K562 (cell line): ENCODE data around the gene HDAC7. TPM values are rescaled to one million over a fixed set of nuclear protein-coding genes. Genes with fewer than 3 reads are reported as not detected.

Experiments
- E2F1 ChIP-seq: sonication (generic); formaldehyde crosslinking; IDR thresholded peaks from 2 replicates; pipeline ENCODE4 v1.8.1; 2023; ENCODE audit warnings: mild to moderate bottlenecking, missing genetic modification reagents, moderate library complexity
- EP300 ChIP-seq: IDR thresholded peaks from 2 replicates; pipeline ENCODE4 v1.6.1; 2012; ENCODE audit warnings: low read length, improper control_type of control experiment
- FOXA1 ChIP-seq: fragments of 450-650 bp; IDR thresholded peaks from 2 replicates; pipeline ENCODE4 v1.6.1; 2016; ENCODE audit warnings: mild to moderate bottlenecking, borderline replicate concordance
- HDAC2 ChIP-seq: fragments of 450-650 bp; IDR thresholded peaks from 2 replicates; pipeline ENCODE4 v1.6.1; 2016; ENCODE audit warnings: mild to moderate bottlenecking
- HES1 ChIP-seq: fragments of 450-650 bp; IDR thresholded peaks from 2 replicates; pipeline ENCODE4 v1.6.1; 2016; ENCODE audit warnings: low read depth, mild to moderate bottlenecking, moderate library complexity
- HMG20A ChIP-seq: fragments of 450-650 bp; formaldehyde crosslinking; conservative IDR thresholded peaks from 2 replicates; pipeline ENCODE4 v1.4.0; 2020; ENCODE audit warnings: mild to moderate bottlenecking, mixed read lengths
- HMGN3 ChIP-seq: IDR thresholded peaks from 2 replicates; pipeline ENCODE4 v1.6.1; 2011; ENCODE audit warnings: borderline replicate concordance, low read depth, mild to moderate bottlenecking, mixed read lengths, low read length; ENCODE audit not compliant: insufficient read length; ENCODE audit errors: extremely low read depth
- NFRKB ChIP-seq: fragments of 450-650 bp; IDR thresholded peaks from 2 replicates; pipeline ENCODE4 v1.6.1; 2016; ENCODE audit warnings: low read depth
- PPARD ChIP-seq: fragments of 250-450 bp; sonication (Bioruptor Pico); IDR thresholded peaks from 2 replicates; pipeline ENCODE4 v1.8.0; 2022; ENCODE audit warnings: inconsistent platforms, mild to moderate bottlenecking, moderate library complexity
- RNF2 ChIP-seq: sonication (generic); IDR thresholded peaks from 2 replicates; pipeline ENCODE4 v1.6.1; 2016
- SMC3 ChIP-seq: conservative IDR thresholded peaks from 2 replicates; pipeline ENCODE4 v1.6.1; 2011; ENCODE audit warnings: low read depth, low read length, improper control_type of control experiment; ENCODE audit not compliant: insufficient read depth
- TFE3 ChIP-seq: fragments of 450-650 bp; formaldehyde crosslinking; IDR thresholded peaks from 2 replicates; pipeline ENCODE4 v1.4.0; 2020; ENCODE audit warnings: mild to moderate bottlenecking, mixed read lengths
- ZNF197 ChIP-seq: fragments of 200-800 bp; sonication (Bioruptor generic); IDR thresholded peaks from 2 replicates; pipeline ENCODE4 v1.6.1; 2016; ENCODE audit warnings: low read depth, missing genetic modification characterization, missing compliant biosample characterization
- ZNF75A ChIP-seq: fragments of 450-650 bp; formaldehyde crosslinking; IDR thresholded peaks from 2 replicates; pipeline ENCODE4 v1.4.0; 2020; ENCODE audit warnings: mild to moderate bottlenecking
- polyA plus RNA-seq, 8 experiments: library from polyadenylated mRNA; depleted of rRNA in 4 of 8; stranded (reverse) in 5 of 8; unstranded in 3 of 8; fragments of >200 nt; fragmentation: Nextera tagmentation in 2 of 8; fragmentation: Illumina TruSeq in 1 of 8; extraction: Ambion mirVana in 2 of 8; extraction: Trizol in 1 of 8; gene quantifications; 2 replicates each; pipeline versions ENCODE4 v1.2.1 to v1.2.3, GENCODE V29; 2011 to 2014; ENCODE audit warnings: inconsistent platforms in 1 of 8, missing spikeins in 1 of 8
- total RNA-seq, 7 experiments: library from RNA; depleted of rRNA in 6 of 7; stranded (reverse); fragments of >200 nt in 6 of 7; fragmentation: Illumina TruSeq in 2 of 7; extraction: Trizol in 2 of 7; gene quantifications; 2 replicates each; pipeline versions ENCODE4 v1.2.1 to v1.2.3, GENCODE V29; 2011 to 2021; ENCODE audit warnings: low replicate concordance in 1 of 7
- TF ChIP-seq, protein P1 (sequence below): fragments of 250-450 bp; sonication (Bioruptor Pico); IDR thresholded peaks from 2 replicates; pipeline ENCODE4 v1.8.0; 2021; ENCODE audit warnings: mild to moderate bottlenecking, moderate library complexity
- TF ChIP-seq, protein P2 (sequence below): fragments of 450-650 bp; IDR thresholded peaks from 2 replicates; pipeline ENCODE4 v1.6.1; 2016; ENCODE audit warnings: low read depth

HDAC7 gene
- total and polyA plus RNA-seq, 9 of the 15 experiments (the other 6 are each of a cell fraction or from before 2014, with no cell fraction given) = 2.5 to 129 (median 31.1) TPM

DNA sequence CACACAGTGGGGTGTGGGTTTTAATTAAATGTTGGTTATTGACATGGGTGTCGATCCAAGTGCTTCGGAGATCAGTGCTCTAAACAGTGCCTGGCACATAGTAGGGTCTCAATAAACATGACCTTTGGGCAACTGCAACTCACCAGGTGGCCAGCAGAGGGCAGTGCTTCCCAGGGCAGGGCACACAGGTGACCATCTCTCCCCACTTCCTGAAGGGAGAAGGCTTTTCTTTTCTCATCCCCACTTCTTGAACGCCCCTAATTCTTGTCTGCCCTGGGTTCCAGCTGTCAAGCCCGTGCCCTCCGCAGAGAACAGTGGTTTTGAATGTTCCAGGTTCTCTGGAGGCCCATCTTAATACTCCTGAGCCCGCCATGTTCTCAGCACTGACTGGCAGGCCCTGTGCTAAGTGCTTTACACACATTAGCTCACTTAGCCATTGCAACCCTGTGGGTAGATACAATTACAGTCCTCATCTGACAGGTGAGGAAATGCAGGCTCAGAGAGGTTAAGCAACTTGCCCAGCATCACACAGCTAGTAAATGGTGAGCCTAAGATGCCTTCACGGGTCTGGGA is 77.4 kb downstream of the HDAC7 start (continued):
- TF ChIP-seq HES1 = no peak
- no peak for TF ChIP-seq EP300
- TF ChIP-seq HMGN3 = no peak
- no peak for TF ChIP-seq TFE3 (CRISPR knock-in tag)
- no peak for TF ChIP-seq RNF2
- TF ChIP-seq, protein P1, sequence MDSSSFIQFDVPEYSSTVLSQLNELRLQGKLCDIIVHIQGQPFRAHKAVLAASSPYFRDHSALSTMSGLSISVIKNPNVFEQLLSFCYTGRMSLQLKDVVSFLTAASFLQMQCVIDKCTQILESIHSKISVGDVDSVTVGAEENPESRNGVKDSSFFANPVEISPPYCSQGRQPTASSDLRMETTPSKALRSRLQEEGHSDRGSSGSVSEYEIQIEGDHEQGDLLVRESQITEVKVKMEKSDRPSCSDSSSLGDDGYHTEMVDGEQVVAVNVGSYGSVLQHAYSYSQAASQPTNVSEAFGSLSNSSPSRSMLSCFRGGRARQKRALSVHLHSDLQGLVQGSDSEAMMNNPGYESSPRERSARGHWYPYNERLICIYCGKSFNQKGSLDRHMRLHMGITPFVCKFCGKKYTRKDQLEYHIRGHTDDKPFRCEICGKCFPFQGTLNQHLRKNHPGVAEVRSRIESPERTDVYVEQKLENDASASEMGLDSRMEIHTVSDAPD (CRISPR knock-in tag) = no peak
- TF ChIP-seq HMG20A = no peak
- no peak for TF ChIP-seq ZNF75A (CRISPR knock-in tag)
- TF ChIP-seq, protein P2, sequence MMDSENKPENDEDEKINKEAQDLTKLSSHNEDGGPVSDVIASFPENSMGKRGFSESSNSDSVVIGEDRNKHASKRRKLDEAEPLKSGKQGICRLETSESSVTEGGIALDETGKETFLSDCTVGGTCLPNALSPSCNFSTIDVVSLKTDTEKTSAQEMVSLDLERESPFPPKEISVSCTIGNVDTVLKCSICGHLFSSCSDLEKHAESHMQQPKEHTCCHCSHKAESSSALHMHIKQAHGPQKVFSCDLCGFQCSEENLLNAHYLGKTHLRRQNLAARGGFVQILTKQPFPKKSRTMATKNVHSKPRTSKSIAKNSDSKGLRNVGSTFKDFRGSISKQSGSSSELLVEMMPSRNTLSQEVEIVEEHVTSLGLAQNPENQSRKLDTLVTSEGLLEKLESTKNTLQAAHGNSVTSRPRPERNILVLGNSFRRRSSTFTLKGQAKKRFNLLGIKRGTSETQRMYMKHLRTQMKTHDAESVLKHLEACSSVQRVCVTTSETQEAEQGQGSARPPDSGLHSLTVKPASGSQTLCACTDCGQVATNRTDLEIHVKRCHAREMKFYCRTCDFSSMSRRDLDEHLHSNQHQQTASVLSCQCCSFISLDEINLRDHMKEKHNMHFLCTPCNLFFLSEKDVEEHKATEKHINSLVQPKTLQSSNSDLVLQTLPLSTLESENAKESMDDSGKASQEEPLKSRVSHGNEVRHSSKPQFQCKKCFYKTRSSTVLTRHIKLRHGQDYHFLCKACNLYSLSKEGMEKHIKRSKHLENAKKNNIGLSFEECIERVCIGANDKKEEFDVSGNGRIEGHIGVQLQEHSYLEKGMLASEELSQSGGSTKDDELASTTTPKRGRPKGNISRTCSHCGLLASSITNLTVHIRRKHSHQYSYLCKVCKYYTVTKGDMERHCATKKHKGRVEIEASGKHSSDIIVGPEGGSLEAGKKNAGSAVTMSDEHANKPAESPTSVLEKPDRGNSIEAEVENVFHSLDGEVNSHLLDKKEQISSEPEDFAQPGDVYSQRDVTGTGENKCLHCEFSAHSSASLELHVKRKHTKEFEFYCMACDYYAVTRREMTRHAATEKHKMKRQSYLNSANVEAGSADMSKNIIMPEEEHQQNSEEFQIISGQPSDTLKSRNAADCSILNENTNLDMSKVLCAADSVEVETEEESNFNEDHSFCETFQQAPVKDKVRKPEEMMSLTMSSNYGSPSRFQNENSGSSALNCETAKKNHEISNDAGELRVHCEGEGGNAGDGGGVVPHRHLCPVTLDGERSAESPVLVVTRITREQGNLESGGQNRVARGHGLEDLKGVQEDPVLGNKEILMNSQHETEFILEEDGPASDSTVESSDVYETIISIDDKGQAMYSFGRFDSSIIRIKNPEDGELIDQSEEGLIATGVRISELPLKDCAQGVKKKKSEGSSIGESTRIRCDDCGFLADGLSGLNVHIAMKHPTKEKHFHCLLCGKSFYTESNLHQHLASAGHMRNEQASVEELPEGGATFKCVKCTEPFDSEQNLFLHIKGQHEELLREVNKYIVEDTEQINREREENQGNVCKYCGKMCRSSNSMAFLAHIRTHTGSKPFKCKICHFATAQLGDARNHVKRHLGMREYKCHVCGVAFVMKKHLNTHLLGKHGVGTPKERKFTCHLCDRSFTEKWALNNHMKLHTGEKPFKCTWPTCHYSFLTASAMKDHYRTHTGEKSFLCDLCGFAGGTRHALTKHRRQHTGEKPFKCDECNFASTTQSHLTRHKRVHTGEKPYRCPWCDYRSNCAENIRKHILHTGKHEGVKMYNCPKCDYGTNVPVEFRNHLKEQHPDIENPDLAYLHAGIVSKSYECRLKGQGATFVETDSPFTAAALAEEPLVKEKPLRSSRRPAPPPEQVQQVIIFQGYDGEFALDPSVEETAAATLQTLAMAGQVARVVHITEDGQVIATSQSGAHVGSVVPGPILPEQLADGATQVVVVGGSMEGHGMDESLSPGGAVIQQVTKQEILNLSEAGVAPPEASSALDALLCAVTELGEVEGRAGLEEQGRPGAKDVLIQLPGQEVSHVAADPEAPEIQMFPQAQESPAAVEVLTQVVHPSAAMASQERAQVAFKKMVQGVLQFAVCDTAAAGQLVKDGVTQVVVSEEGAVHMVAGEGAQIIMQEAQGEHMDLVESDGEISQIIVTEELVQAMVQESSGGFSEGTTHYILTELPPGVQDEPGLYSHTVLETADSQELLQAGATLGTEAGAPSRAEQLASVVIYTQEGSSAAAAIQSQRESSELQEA = no peak
- TF ChIP-seq PPARD = no peak
- no peak for TF ChIP-seq FOXA1
- no peak for TF ChIP-seq ZNF197
- peak; percentile 93 for TF ChIP-seq SMC3
- TF ChIP-seq HDAC2 = no peak
- no peak for TF ChIP-seq E2F1
- TF ChIP-seq NFRKB = no peak
